ENCODE results near the gene ULBP1.
"Not testable (repeated sequence)": the region's sequence is repeated elsewhere in the genome, so short reads cannot be mapped to it uniquely, and the experiment has no call there.

The ULBP1 gene

DNA sequence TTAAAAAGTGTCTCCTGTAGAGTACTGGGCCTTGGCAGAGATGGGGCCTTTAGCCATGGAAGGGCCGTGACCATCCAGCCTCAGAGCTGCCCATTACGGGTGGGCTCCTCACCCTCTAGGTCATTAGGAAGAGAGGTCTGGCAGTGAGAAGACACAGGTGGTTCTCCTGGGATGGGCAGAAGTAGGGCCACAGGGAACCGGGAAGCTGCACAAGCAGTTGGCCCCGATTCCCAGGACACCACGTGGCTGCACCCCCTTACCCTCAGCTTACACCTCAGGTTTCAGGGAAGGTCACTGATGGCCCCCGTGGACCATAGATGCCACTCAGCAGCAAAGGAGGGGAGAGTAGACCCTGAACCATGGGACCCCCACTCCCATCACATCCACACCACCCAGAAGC, 42.4 kb upstream of the ULBP1 start:
- Histone ChIP-seq H3K4me3 (ENCODE audit: low read depth, low read length, poor library complexity, severe bottlenecking) (no peak overlapping the region), H3K9me3 (ENCODE audit: low read length) (no peaks in the 10 kb centered on the region), H3K4me1 (ENCODE audit: insufficient read depth, low read length, severe bottlenecking) (peaks cover 6% of the 10 kb centered on the region), H3K9me2 (ENCODE audit: low read depth, low read length) (no peaks in the 10 kb centered on the region), H2AFZ (ENCODE audit: low read length) (no peak overlapping the region), H3K27me3 (ENCODE audit: insufficient read depth, low read length) (no peaks in the 10 kb centered on the region; the same call in 1 of the 2 replicates), H4K20me1 (ENCODE audit: insufficient read depth, low read length) (no peaks in the 10 kb centered on the region), H3K36me3 (ENCODE audit: insufficient read depth, low read length) (no peaks in the 10 kb centered on the region), H3K9ac (ENCODE audit: low read length) (no peak overlapping the region), H3K27ac (ENCODE audit: low read depth, low read length, poor library complexity, severe bottlenecking) (no peak overlapping the region), H3F3A (ENCODE audit: insufficient read depth, low read length) (no peaks in the 10 kb centered on the region), H3K79me2 (ENCODE audit: insufficient read depth, low read length) (no peaks in the 10 kb centered on the region), H3K4me2 (ENCODE audit: low read length) (no peak overlapping the region)
- TF ChIP-seq EZH2 (IDR thresholded peaks at IDR 0.05; ENCODE audit: borderline replicate concordance, low read length) = no peak
- TF ChIP-seq, protein P1, sequence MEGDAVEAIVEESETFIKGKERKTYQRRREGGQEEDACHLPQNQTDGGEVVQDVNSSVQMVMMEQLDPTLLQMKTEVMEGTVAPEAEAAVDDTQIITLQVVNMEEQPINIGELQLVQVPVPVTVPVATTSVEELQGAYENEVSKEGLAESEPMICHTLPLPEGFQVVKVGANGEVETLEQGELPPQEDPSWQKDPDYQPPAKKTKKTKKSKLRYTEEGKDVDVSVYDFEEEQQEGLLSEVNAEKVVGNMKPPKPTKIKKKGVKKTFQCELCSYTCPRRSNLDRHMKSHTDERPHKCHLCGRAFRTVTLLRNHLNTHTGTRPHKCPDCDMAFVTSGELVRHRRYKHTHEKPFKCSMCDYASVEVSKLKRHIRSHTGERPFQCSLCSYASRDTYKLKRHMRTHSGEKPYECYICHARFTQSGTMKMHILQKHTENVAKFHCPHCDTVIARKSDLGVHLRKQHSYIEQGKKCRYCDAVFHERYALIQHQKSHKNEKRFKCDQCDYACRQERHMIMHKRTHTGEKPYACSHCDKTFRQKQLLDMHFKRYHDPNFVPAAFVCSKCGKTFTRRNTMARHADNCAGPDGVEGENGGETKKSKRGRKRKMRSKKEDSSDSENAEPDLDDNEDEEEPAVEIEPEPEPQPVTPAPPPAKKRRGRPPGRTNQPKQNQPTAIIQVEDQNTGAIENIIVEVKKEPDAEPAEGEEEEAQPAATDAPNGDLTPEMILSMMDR (IDR thresholded peaks at IDR 0.05; ENCODE audit: low read length) = no peak

DNA sequence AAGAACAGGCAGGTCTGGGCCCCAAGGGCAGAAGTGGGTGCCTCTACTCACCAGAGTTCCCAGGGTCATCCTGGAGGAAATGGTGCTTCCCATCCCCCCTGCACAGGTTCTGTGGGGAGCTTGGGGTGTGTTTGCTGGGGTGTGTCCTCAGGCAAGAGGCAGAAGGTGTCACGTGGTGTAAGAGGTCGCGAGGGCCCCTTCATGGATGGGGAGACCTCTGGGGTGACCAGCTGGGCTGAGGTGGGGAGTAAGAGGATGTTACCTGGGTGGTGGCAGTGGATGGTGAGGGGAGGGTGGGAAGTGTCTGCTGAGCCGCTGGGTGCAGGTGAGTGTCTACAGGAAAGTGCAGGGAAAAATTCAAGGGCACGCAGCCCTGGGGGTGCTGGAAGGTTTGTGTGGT, 41.7 kb upstream of the ULBP1 start:
- not testable (repeated sequence) for H3K27ac ChIP-seq (ENCODE audit: low read depth, low read length, poor library complexity, severe bottlenecking); H4K20me1 ChIP-seq (ENCODE audit: insufficient read depth, low read length); H3K4me1 ChIP-seq (ENCODE audit: insufficient read depth, low read length, severe bottlenecking); H2AFZ ChIP-seq (ENCODE audit: low read length); H3K79me2 ChIP-seq (ENCODE audit: insufficient read depth, low read length); H3K4me3 ChIP-seq (ENCODE audit: low read depth, low read length, poor library complexity, severe bottlenecking); H3K4me2 ChIP-seq (ENCODE audit: low read length); H3K9me2 ChIP-seq (ENCODE audit: low read depth, low read length); H3K27me3 ChIP-seq (ENCODE audit: insufficient read depth, low read length); H3K9ac ChIP-seq (ENCODE audit: low read length); H3F3A ChIP-seq (ENCODE audit: insufficient read depth, low read length); H3K36me3 ChIP-seq (ENCODE audit: insufficient read depth, low read length); H3K9me3 ChIP-seq (ENCODE audit: low read length)

GRCh38 chr6:149922642-149923326, 41.0 kb upstream of the ULBP1 start, which contains the start of gene RAET1G:
TSS of gene RAET1G (minus strand) at chr6:149923121. CDS start at chr6:149923010, 111 bp downstream.
- Histone ChIP-seq H3K4me3 (ENCODE audit: low read depth, low read length, poor library complexity, severe bottlenecking) (peak within 1 kb of the TSS; percentile 38), H3K4me2 (ENCODE audit: low read length) (peak within 1 kb of the TSS; percentile 52), H3K9me3 (ENCODE audit: low read length) (no peaks in the 10 kb centered on the region), H3K4me1 (ENCODE audit: insufficient read depth, low read length, severe bottlenecking) (peaks cover 6% of the 10 kb centered on the region), H3F3A (ENCODE audit: insufficient read depth, low read length) (no peaks in the 10 kb centered on the region), H3K79me2 (ENCODE audit: insufficient read depth, low read length) (no peaks in the 10 kb centered on the region), H3K27ac (ENCODE audit: low read depth, low read length, poor library complexity, severe bottlenecking) (no peak within 1 kb of the TSS), H3K36me3 (ENCODE audit: insufficient read depth, low read length) (no peaks in the 10 kb centered on the region), H2AFZ (ENCODE audit: low read length) (no peak within 1 kb of the TSS), H3K9ac (ENCODE audit: low read length) (no peak within 1 kb of the TSS), H3K9me2 (ENCODE audit: low read depth, low read length) (no peaks in the 10 kb centered on the region), H4K20me1 (ENCODE audit: insufficient read depth, low read length) (no peaks in the 10 kb centered on the region), H3K27me3 (ENCODE audit: insufficient read depth, low read length) (no peaks in the 10 kb centered on the region; the same call in 1 of the 2 replicates)
- TF ChIP-seq EZH2 (IDR thresholded peaks at IDR 0.05; ENCODE audit: borderline replicate concordance, low read length) = no peak
- TF ChIP-seq, protein P1 (IDR thresholded peaks at IDR 0.05; ENCODE audit: low read length) = no peak

All from OCI-LY1 (cell line).